Endothelial cell of umbilical vein (primary cell): Measurements from ENCODE around the gene PRX.

Experiments
- EZH2 ChIP-seq: IDR thresholded peaks from 2 replicates; pipeline ENCODE4 v1.6.1; 2012; ENCODE audit warnings: borderline replicate concordance, low read depth, mild to moderate bottlenecking, moderate library complexity, low read length, inconsistent platforms; ENCODE audit not compliant: severe bottlenecking
- MYC ChIP-seq: IDR thresholded peaks from one replicate; pipeline ENCODE4 v1.6.1; 2011; ENCODE audit warnings: mild to moderate bottlenecking, low read depth, low read length
- POLR2A ChIP-seq: IDR thresholded peaks from 2 replicates; pipeline ENCODE4 v1.6.1; 2012; ENCODE audit warnings: low read depth, mild to moderate bottlenecking, control low read depth, low read length
- POLR2AphosphoS5 ChIP-seq: IDR thresholded peaks from 2 replicates; pipeline ENCODE4 v1.6.1; 2012; ENCODE audit warnings: low read depth, mild to moderate bottlenecking, control low read depth, low read length, moderate library complexity; ENCODE audit not compliant: insufficient read depth
- TF ChIP-seq, protein P1 (sequence below), 2 donors: IDR thresholded peaks; 1 replicate in 1 of 2; 2 replicates in 1 of 2; pipeline ENCODE4 v1.5.1; 2011; ENCODE audit warnings: low read length in 2 of 2, mild to moderate bottlenecking in 2 of 2, moderate library complexity in 2 of 2, control low read depth in 1 of 2, inconsistent platforms in 1 of 2, low read depth in 1 of 2; ENCODE audit not compliant: insufficient read depth in 1 of 2; ENCODE audit errors: extremely low read depth in 1 of 2
- TF ChIP-seq, protein P2 (sequence below): IDR thresholded peaks from 2 replicates; pipeline ENCODE4 v1.6.1; 2011; ENCODE audit not compliant: insufficient read depth, insufficient read length

DNA sequence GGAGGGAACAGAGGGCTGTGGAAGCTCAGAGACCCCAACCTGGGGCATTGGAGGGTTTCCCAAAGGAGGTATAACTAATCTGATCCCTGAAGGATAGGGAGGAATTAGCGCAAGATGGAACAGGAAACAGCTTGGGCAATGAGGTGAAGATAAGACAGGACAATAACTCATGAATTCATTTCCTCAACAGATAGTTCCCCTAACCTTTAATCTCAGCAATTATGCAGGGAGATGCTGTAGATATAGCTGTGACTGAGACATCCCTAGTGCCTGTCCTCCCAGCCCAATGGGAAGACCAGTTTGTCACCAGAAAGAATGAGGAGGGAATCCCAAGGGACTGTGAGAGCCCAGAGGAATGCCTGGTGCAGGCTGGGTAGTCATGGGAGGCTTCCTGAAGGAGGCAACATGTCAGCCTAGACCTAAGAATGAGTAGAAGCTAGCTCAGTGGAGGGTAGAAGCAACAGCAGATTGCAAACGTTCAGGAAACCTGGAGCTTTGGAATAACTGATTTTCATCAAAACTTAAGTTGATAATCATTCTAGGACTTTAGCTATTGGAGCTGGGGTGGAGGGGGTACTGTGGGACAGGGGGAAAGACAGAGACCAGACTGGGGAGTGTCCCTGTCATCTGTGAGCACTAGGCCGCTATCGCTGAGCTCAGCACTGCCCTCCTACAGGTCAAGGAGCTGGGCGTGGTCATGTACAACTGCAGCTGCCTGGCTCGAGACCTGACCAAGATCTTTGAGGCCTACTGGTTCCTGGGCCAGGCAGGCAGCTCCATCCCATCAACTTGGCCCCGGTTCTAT lies 42.0 kb downstream of the PRX start:
- no peak for TF ChIP-seq EZH2
- TF ChIP-seq, protein P1, sequence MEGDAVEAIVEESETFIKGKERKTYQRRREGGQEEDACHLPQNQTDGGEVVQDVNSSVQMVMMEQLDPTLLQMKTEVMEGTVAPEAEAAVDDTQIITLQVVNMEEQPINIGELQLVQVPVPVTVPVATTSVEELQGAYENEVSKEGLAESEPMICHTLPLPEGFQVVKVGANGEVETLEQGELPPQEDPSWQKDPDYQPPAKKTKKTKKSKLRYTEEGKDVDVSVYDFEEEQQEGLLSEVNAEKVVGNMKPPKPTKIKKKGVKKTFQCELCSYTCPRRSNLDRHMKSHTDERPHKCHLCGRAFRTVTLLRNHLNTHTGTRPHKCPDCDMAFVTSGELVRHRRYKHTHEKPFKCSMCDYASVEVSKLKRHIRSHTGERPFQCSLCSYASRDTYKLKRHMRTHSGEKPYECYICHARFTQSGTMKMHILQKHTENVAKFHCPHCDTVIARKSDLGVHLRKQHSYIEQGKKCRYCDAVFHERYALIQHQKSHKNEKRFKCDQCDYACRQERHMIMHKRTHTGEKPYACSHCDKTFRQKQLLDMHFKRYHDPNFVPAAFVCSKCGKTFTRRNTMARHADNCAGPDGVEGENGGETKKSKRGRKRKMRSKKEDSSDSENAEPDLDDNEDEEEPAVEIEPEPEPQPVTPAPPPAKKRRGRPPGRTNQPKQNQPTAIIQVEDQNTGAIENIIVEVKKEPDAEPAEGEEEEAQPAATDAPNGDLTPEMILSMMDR (IDR thresholded peaks at IDR 0.05; ENCODE audit: extremely low read depth in 1 of 2, insufficient read depth in 1 of 2, low read depth in 1 of 2, low read length in 2 of 2), result no peak
- TF ChIP-seq POLR2A, result no peak
- no peak for TF ChIP-seq POLR2AphosphoS5
- TF ChIP-seq, protein P2, sequence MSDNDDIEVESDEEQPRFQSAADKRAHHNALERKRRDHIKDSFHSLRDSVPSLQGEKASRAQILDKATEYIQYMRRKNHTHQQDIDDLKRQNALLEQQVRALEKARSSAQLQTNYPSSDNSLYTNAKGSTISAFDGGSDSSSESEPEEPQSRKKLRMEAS, result no peak
- no peak for TF ChIP-seq MYC
